ENCODE measurements around the gene DHRSX.
"Not testable (repeated sequence)": the region's sequence is repeated elsewhere in the genome, so short reads cannot be mapped to it uniquely, and the experiment has no call there.

The DHRSX gene

GRCh38 chrX:2430265-2430825, 70.4 kb downstream of the DHRSX start:
- in situ Hi-C loops (cut with MboI; ENCODE audit: low sequenced_read_pairs), result no loop called here

GRCh38 chrX:2427737-2428136, 73.0 kb downstream of the DHRSX start:
- in situ Hi-C loops (cut with MboI; ENCODE audit: low sequenced_read_pairs), result no loop called here

GRCh38 chrX:2427147-2427546, 73.6 kb downstream of the DHRSX start:
- in situ Hi-C loops (cut with MboI; ENCODE audit: low sequenced_read_pairs), result no loop called here

GRCh38 chrX:2426289-2426882, 74.4 kb downstream of the DHRSX start:
- in situ Hi-C loops (cut with MboI; ENCODE audit: low sequenced_read_pairs), result no loop called here

GRCh38 chrX:2425286-2426071, 75.3 kb downstream of the DHRSX start:
- in situ Hi-C loops (cut with MboI; ENCODE audit: low sequenced_read_pairs), result no loop called here

- in situ Hi-C loops (cut with MboI; ENCODE audit: low sequenced_read_pairs), result no loop called here
Measured at GRCh38 chrX:2424317-2424716, 76.5 kb downstream of the DHRSX start.

GRCh38 chrX:2423899-2424298, 76.9 kb downstream of the DHRSX start:
- in situ Hi-C loops (cut with MboI; ENCODE audit: low sequenced_read_pairs), result no loop called here

- in situ Hi-C loops (cut with MboI; ENCODE audit: low sequenced_read_pairs), result no loop called here
Measured at GRCh38 chrX:2423282-2423681, 77.5 kb downstream of the DHRSX start.

- in situ Hi-C loops (cut with MboI; ENCODE audit: low sequenced_read_pairs), result not testable (repeated sequence)
Measured at GRCh38 chrX:2419418-2419817, 81.4 kb downstream of the DHRSX start.

- in situ Hi-C loops (cut with MboI; ENCODE audit: low sequenced_read_pairs), result no loop called here
Measured at GRCh38 chrX:2418000-2418399, 82.8 kb downstream of the DHRSX start.

GRCh38 chrX:2416851-2417604, 83.7 kb downstream of the DHRSX start:
- in situ Hi-C loops (cut with MboI; ENCODE audit: low sequenced_read_pairs), result no loop called here

- in situ Hi-C loops (cut with MboI; ENCODE audit: low sequenced_read_pairs), result no loop called here
Measured at GRCh38 chrX:2414384-2414783, 86.4 kb downstream of the DHRSX start.

GRCh38 chrX:2413969-2414368, 86.8 kb downstream of the DHRSX start:
- in situ Hi-C loops (cut with MboI; ENCODE audit: low sequenced_read_pairs), result no loop called here

- in situ Hi-C loops (cut with MboI; ENCODE audit: low sequenced_read_pairs), result no loop called here
Measured at GRCh38 chrX:2412131-2412530, 88.6 kb downstream of the DHRSX start.

GRCh38 chrX:2410279-2411020, 90.3 kb downstream of the DHRSX start:
- in situ Hi-C loops (cut with MboI; ENCODE audit: low sequenced_read_pairs), result no loop called here

- in situ Hi-C loops (cut with MboI; ENCODE audit: low sequenced_read_pairs), result no loop called here
Measured at GRCh38 chrX:2409796-2410195, 91.0 kb downstream of the DHRSX start.

GRCh38 chrX:2408856-2409255, 91.9 kb downstream of the DHRSX start:
- in situ Hi-C loops (cut with MboI; ENCODE audit: low sequenced_read_pairs), result no loop called here

GRCh38 chrX:2406891-2407518, 93.8 kb downstream of the DHRSX start:
- in situ Hi-C loops (cut with MboI; ENCODE audit: low sequenced_read_pairs), result no loop called here

GRCh38 chrX:2404776-2405175, 96.0 kb downstream of the DHRSX start:
- in situ Hi-C loops (cut with MboI; ENCODE audit: low sequenced_read_pairs), result no loop called here

GRCh38 chrX:2402361-2402690, 98.5 kb downstream of the DHRSX start:
- in situ Hi-C loops (cut with MboI; ENCODE audit: low sequenced_read_pairs), result no loop called here
